VCaP (cell line): ENCODE results near the gene RELB.

ENCODE experiments used
- H3K27ac ChIP-seq: fragments of 450-650 bp; 2 replicates; pipeline ENCODE4 v1.5.1; 2017
- CTCF ChIP-seq: fragments of 450-650 bp; conservative IDR thresholded peaks from 2 replicates; pipeline ENCODE4 v1.5.1; 2017; ENCODE audit warnings: mild to moderate bottlenecking, moderate library complexity

Gene RELB

GRCh38 chr19:45001087-45001739 lies at the start of gene RELB:
RELB (plus strand) TSS chr19:45001464; CDS start chr19:45001580, 116 bp downstream.
- TF ChIP-seq CTCF = no peak
- peak within 1 kb of the TSS; percentile 90 for H3K27ac ChIP-seq

- H3K27ac ChIP-seq = peak overlapping the region; percentile 98
- TF ChIP-seq CTCF = no peak
Observed at GRCh38 chr19:44954278-44954648, 47.0 kb upstream of the RELB start.

GRCh38 chr19:44954649-44955504 lies 46.4 kb upstream of the RELB start, which contains the start of gene CLPTM1:
CLPTM1 (plus strand) TSS chr19:44955380; CDS start chr19:44955396, 16 bp downstream.
- peak within 1 kb of the TSS; percentile 98 for H3K27ac ChIP-seq
- no peak for TF ChIP-seq CTCF

GRCh38 chr19:44955505-44956439 lies 45.5 kb upstream of the RELB start:
- no peak for TF ChIP-seq CTCF
- peak overlapping the region; percentile 98 for H3K27ac ChIP-seq

- no peak for TF ChIP-seq CTCF
- H3K27ac ChIP-seq = peak overlapping the region; percentile 98
Observed at GRCh38 chr19:44957526-44957925, 43.7 kb upstream of the RELB start.

- no peak for TF ChIP-seq CTCF
- peak overlapping the region; percentile 98; the same call in 1 of the 2 replicates for H3K27ac ChIP-seq
Observed at GRCh38 chr19:44958090-44958489, 43.2 kb upstream of the RELB start.
